Mesothelial cell of epicardium (in vitro differentiated cells): ENCODE measurements around the gene ATM. TPM values are rescaled to one million over a fixed set of nuclear protein-coding genes. Genes with fewer than 3 reads are reported as not detected.
"Not testable (repeated sequence)": the region's sequence is repeated elsewhere in the genome, so short reads cannot be mapped to it uniquely, and the experiment has no call there.

Experiments used
- DNase-seq, 2 experiments: peaks; one replicate each; pipeline ENCODE4 v3.0.0; 2021; ENCODE audit warnings: low spot score in 2 of 2; ENCODE audit not compliant: unreplicated experiment in 2 of 2
- H3K27ac Mint-ChIP-seq: 2 replicates; pipeline ENCODE4 v1.8.0; 2021; ENCODE audit warnings: mixed read lengths
- H3K27me3 Mint-ChIP-seq: 2 replicates; pipeline ENCODE4 v1.8.0; 2021; ENCODE audit warnings: low read depth, mixed read lengths
- H3K36me3 Mint-ChIP-seq: 2 replicates; pipeline ENCODE4 v1.8.0; 2021; ENCODE audit warnings: mixed read lengths
- H3K4me1 Mint-ChIP-seq: 2 replicates; pipeline ENCODE4 v1.8.0; 2021; ENCODE audit warnings: mixed read lengths
- H3K4me3 Mint-ChIP-seq: 2 replicates; pipeline ENCODE4 v1.8.0; 2021; ENCODE audit warnings: mild to moderate bottlenecking, moderate library complexity, mixed read lengths
- H3K9me3 Mint-ChIP-seq: 2 replicates; pipeline ENCODE4 v1.8.0; 2021; ENCODE audit warnings: mixed read lengths
- total RNA-seq: library from RNA; stranded (reverse); gene quantifications from 3 replicates; pipeline ENCODE4 v1.2.1, GENCODE V29; 2021
- TF ChIP-seq, protein P1 (sequence below): fragments of 200-600 bp; sonication (generic); IDR thresholded peaks from one replicate; pipeline ENCODE4 v1.5.0; 2021; ENCODE audit warnings: antibody characterized with exemption; ENCODE audit not compliant: unreplicated experiment

The ATM gene
- total RNA-seq, 1 donor from 2014 or later: 78.0 TPM

- no peaks in the 10 kb centered on the region for H3K4me1 Mint-ChIP-seq
- TF ChIP-seq, protein P1, sequence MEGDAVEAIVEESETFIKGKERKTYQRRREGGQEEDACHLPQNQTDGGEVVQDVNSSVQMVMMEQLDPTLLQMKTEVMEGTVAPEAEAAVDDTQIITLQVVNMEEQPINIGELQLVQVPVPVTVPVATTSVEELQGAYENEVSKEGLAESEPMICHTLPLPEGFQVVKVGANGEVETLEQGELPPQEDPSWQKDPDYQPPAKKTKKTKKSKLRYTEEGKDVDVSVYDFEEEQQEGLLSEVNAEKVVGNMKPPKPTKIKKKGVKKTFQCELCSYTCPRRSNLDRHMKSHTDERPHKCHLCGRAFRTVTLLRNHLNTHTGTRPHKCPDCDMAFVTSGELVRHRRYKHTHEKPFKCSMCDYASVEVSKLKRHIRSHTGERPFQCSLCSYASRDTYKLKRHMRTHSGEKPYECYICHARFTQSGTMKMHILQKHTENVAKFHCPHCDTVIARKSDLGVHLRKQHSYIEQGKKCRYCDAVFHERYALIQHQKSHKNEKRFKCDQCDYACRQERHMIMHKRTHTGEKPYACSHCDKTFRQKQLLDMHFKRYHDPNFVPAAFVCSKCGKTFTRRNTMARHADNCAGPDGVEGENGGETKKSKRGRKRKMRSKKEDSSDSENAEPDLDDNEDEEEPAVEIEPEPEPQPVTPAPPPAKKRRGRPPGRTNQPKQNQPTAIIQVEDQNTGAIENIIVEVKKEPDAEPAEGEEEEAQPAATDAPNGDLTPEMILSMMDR: no peak
- H3K4me3 Mint-ChIP-seq: no peak overlapping the region
These were observed 169.5 kb downstream of the ATM start for GRCh38 chr11:108392353-108392752.

GRCh38 chr11:108393046-108393445, 170.2 kb downstream of the ATM start:
- Mint-ChIP-seq H3K27ac (no peak overlapping the region), H3K4me1 (no peaks in the 10 kb centered on the region)
- TF ChIP-seq, protein P1: no peak

More at GRCh38 chr11:108392353-108392752, 169.5 kb downstream of the ATM start:
- no peak for DNase-seq
- no peak overlapping the region for H3K27ac Mint-ChIP-seq
- H3K9me3 Mint-ChIP-seq: no peaks in the 10 kb centered on the region
- H3K27me3 Mint-ChIP-seq: no peaks in the 10 kb centered on the region
- no peaks in the 10 kb centered on the region for H3K36me3 Mint-ChIP-seq

GRCh38 chr11:108394744-108395284, 171.9 kb downstream of the ATM start:
- no peaks in the 10 kb centered on the region for H3K9me3 Mint-ChIP-seq
- H3K36me3 Mint-ChIP-seq: no peaks in the 10 kb centered on the region
- TF ChIP-seq, protein P1: no peak
- no peaks in the 10 kb centered on the region for H3K27me3 Mint-ChIP-seq
- H3K27ac Mint-ChIP-seq: no peak overlapping the region
- no peaks in the 10 kb centered on the region for H3K4me1 Mint-ChIP-seq
- no peak for DNase-seq
- no peak overlapping the region for H3K4me3 Mint-ChIP-seq

More at GRCh38 chr11:108393046-108393445, 170.2 kb downstream of the ATM start:
- H3K36me3 Mint-ChIP-seq: no peaks in the 10 kb centered on the region
- H3K27me3 Mint-ChIP-seq: no peaks in the 10 kb centered on the region
- DNase-seq: no peak
- no peaks in the 10 kb centered on the region for H3K9me3 Mint-ChIP-seq
- H3K4me3 Mint-ChIP-seq: no peak overlapping the region

- DNase-seq, H3K36me3 Mint-ChIP-seq, H3K4me1 Mint-ChIP-seq, H3K9me3 Mint-ChIP-seq, H3K27ac Mint-ChIP-seq, H3K4me3 Mint-ChIP-seq, H3K27me3 Mint-ChIP-seq: not testable (repeated sequence)
These were observed 173.8 kb downstream of the ATM start for GRCh38 chr11:108396672-108397071.

- Mint-ChIP-seq H3K27me3 (no peaks in the 10 kb centered on the region), H3K36me3 (no peaks in the 10 kb centered on the region), H3K4me3 (no peak overlapping the region), H3K9me3 (no peaks in the 10 kb centered on the region), H3K4me1 (peaks cover 7% of the 10 kb centered on the region), H3K27ac (no peak overlapping the region)
- TF ChIP-seq, protein P1: no peak
- no peak for DNase-seq
These were observed 175.6 kb downstream of the ATM start for GRCh38 chr11:108398439-108398838.

DNA sequence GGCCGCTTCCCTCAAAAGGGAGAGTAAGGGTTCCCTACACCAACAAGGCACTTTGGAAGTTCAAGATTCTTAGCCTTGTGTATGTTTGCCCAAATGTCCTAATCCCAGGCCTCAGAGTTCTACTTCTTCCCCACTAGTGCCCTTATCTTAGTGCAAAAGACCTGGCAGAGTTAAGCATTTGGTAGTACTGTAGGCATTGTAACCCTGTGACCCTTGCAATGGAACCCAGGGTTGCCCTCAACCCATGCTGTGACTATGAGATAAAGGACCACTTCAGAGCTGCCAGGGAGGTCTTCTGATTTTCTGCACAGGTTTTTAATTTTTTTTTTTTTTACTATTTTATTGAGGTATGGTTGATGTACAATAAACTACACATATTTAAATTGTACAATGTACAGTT, 179.4 kb downstream of the ATM start:
- H3K27ac Mint-ChIP-seq: no peak overlapping the region
- DNase-seq: no peak
- H3K9me3 Mint-ChIP-seq: no peaks in the 10 kb centered on the region
- TF ChIP-seq, protein P1: no peak
- H3K36me3 Mint-ChIP-seq: no peaks in the 10 kb centered on the region
- no peaks in the 10 kb centered on the region for H3K27me3 Mint-ChIP-seq
- peaks cover 7% of the 10 kb centered on the region for H3K4me1 Mint-ChIP-seq
- no peak overlapping the region for H3K4me3 Mint-ChIP-seq
